ENCODE data around the gene ACP1.

The ACP1 gene

GRCh38 chr2:264493-265468 is at the start of gene ACP1:
TSS of gene ACP1 (plus strand) at chr2:264947. CDS start at chr2:264965, 18 bp downstream.
- peak; percentile 98 for DNase-seq (ENCODE audit: low spot score)

- DNase-seq (ENCODE audit: low spot score): no peak
These were observed 48.7 kb upstream of the ACP1 start for GRCh38 chr2:216068-216467.

- DNase-seq (ENCODE audit: low spot score): no peak
These were observed 41.3 kb upstream of the ACP1 start for GRCh38 chr2:223451-223850.

GRCh38 chr2:223971-224760 is 40.6 kb upstream of the ACP1 start:
- DNase-seq (ENCODE audit: low spot score): no peak

GRCh38 chr2:228115-228514 is 36.6 kb upstream of the ACP1 start:
- no peak for DNase-seq (ENCODE audit: low spot score)

- no peak for DNase-seq (ENCODE audit: low spot score)
These were observed 36.0 kb upstream of the ACP1 start for GRCh38 chr2:228518-229278.

GRCh38 chr2:231521-232185 is 33.1 kb upstream of the ACP1 start:
- DNase-seq (ENCODE audit: low spot score): no peak

GRCh38 chr2:233030-233429 is 31.7 kb upstream of the ACP1 start:
- no peak for DNase-seq (ENCODE audit: low spot score)

- no peak for DNase-seq (ENCODE audit: low spot score)
These were observed 30.3 kb upstream of the ACP1 start for GRCh38 chr2:234421-234820.

- no peak for DNase-seq (ENCODE audit: low spot score)
These were observed 27.7 kb upstream of the ACP1 start for GRCh38 chr2:236993-237539.

- DNase-seq (ENCODE audit: low spot score): no peak
These were observed 26.9 kb upstream of the ACP1 start for GRCh38 chr2:237878-238277.

- no peak for DNase-seq (ENCODE audit: low spot score)
These were observed 26.3 kb upstream of the ACP1 start for GRCh38 chr2:238431-238830.

- DNase-seq (ENCODE audit: low spot score): no peak
These were observed 25.9 kb upstream of the ACP1 start for GRCh38 chr2:238869-239268.

- no peak for DNase-seq (ENCODE audit: low spot score)
These were observed 20.2 kb upstream of the ACP1 start for GRCh38 chr2:244547-244946.

GRCh38 chr2:246489-247144 is 18.1 kb upstream of the ACP1 start:
- DNase-seq (ENCODE audit: low spot score): peak; percentile 49

- DNase-seq (ENCODE audit: low spot score): no peak
These were observed 16.0 kb upstream of the ACP1 start for GRCh38 chr2:248724-249123.

GRCh38 chr2:249538-250042 is 15.2 kb upstream of the ACP1 start:
- no peak for DNase-seq (ENCODE audit: low spot score)

- no peak for DNase-seq (ENCODE audit: low spot score)
These were observed 12.6 kb upstream of the ACP1 start for GRCh38 chr2:252001-252602.

- DNase-seq (ENCODE audit: low spot score): no peak
These were observed 11.5 kb upstream of the ACP1 start for GRCh38 chr2:253202-253638.

GRCh38 chr2:254241-254640 is 10.5 kb upstream of the ACP1 start:
- no peak for DNase-seq (ENCODE audit: low spot score)

Measured in D341Med (cell line).